ENCODE results near the gene TMEM165.

TMEM165 gene

DNA sequence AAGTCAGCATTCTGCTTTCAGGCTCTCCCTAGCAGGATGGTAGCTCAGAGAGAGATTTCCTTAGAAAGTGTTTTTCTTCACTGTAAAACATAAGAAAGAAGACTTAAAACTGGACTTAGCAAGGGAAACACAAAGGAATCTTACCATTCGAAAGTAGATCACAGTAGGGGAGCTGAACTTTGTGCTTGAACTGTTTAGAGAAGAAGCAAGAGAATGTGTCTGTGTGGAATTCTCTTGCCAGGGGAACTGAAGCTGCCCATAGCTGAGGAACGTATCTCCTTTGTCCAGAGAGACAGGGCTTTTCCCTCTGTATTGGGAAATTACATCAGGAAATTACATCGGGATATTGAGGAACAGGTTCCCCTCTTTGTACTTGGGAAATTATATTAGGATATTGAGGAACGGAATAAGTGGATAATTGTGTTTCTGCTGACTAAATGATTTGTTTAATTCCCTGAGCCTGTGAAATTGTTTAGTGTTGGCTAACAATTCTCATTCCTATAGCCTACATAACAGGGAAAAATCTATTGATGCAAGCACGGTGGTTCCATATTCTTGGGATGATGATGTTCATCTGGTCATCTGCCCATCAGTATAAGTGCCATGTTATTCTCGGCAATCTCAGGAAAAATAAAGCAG lies 28.6 kb upstream of the TMEM165 start:
- H3K4me3 ChIP-seq (replicated peaks; ENCODE audit: low read depth, low read length): no peak overlapping the region
- DNase-seq (ENCODE audit: low read depth): no peak
- TF ChIP-seq, protein P1, sequence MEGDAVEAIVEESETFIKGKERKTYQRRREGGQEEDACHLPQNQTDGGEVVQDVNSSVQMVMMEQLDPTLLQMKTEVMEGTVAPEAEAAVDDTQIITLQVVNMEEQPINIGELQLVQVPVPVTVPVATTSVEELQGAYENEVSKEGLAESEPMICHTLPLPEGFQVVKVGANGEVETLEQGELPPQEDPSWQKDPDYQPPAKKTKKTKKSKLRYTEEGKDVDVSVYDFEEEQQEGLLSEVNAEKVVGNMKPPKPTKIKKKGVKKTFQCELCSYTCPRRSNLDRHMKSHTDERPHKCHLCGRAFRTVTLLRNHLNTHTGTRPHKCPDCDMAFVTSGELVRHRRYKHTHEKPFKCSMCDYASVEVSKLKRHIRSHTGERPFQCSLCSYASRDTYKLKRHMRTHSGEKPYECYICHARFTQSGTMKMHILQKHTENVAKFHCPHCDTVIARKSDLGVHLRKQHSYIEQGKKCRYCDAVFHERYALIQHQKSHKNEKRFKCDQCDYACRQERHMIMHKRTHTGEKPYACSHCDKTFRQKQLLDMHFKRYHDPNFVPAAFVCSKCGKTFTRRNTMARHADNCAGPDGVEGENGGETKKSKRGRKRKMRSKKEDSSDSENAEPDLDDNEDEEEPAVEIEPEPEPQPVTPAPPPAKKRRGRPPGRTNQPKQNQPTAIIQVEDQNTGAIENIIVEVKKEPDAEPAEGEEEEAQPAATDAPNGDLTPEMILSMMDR (IDR thresholded peaks at IDR 0.05; ENCODE audit: low read length, missing control alignments): no peak

- no peak for DNase-seq (ENCODE audit: low read depth)
- H3K4me3 ChIP-seq (replicated peaks; ENCODE audit: low read depth, low read length): no peak overlapping the region
- TF ChIP-seq, protein P1 (IDR thresholded peaks at IDR 0.05; ENCODE audit: low read length, missing control alignments): no peak
These were observed 25.8 kb upstream of the TMEM165 start for GRCh38 chr4:55369968-55370367.

GRCh38 chr4:55372259-55372658 lies 23.5 kb upstream of the TMEM165 start:
- TF ChIP-seq, protein P1 (IDR thresholded peaks at IDR 0.05; ENCODE audit: low read length, missing control alignments): no peak
- peak; percentile 91 for DNase-seq (ENCODE audit: low read depth)
- no peak overlapping the region for H3K4me3 ChIP-seq (replicated peaks; ENCODE audit: low read depth, low read length)

DNA sequence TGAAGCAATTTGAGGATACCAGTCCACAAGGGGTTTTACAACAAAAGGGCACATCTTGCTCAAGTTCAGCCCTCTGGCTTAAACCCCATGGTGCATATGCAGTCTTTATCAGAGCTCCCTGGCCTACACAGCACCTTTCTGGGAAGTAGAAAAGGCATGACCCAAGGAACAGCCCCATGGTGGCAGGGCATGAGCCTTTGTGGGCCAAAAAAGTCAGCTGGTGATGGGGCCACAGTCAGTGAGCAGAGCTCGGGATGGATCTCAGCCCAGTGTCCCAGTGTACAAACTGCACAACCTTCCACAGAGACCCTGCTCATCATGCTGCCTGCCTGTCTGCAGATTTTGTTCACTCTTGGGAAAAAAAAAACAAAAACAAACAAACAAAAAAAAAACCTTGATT lies 22.3 kb upstream of the TMEM165 start:
- TF ChIP-seq, protein P1 (IDR thresholded peaks at IDR 0.05; ENCODE audit: low read length, missing control alignments): no peak
- DNase-seq (ENCODE audit: low read depth): no peak
- H3K4me3 ChIP-seq (replicated peaks; ENCODE audit: low read depth, low read length): no peak overlapping the region

- TF ChIP-seq, protein P1 (IDR thresholded peaks at IDR 0.05; ENCODE audit: low read length, missing control alignments): no peak
- no peak for DNase-seq (ENCODE audit: low read depth)
- H3K4me3 ChIP-seq (replicated peaks; ENCODE audit: low read depth, low read length): no peak overlapping the region
These were observed 19.1 kb upstream of the TMEM165 start for GRCh38 chr4:55376698-55377097.

DNA sequence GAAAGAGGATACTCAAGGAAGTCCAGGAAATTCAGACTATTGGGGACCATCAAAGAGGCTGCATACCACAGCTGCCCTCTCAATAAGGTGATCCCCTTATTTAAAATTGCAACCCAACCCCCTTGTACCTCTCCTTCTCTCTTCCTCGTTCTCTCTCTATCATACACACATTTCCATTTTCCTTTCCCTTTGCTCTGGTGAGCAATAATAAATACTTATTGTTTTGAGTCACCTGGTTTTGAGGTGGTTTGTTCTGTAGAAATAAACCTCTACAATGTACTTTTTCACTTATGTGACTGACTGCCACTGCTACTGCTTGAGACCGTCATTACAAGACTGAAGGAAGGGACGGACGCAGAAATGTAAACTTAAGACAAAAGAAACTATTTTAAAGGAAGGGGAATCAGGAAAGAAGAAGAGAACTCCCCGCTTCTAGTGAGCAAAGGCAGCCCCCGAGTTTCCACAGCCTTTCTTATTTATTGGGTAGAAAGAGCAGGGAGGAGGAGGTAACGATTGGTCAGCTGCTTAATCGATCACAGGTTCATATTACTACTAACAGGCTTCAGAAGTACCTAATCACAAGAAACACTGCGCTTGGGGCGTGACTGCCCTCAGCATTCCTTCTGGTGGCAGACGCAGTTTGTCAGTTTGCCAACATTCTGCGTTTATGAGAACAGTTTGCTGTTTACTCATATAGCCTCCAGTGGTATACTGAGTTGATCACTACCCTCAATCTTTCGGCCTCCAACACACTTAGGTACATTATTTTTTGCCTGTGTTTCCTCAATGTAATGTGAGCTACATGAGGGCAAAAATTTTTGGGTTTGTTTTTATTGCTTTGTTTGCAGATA lies 16.9 kb upstream of the TMEM165 start:
- no peak overlapping the region for H3K4me3 ChIP-seq (replicated peaks; ENCODE audit: low read depth, low read length)
- TF ChIP-seq, protein P1 (IDR thresholded peaks at IDR 0.05; ENCODE audit: low read length, missing control alignments): no peak
- DNase-seq (ENCODE audit: low read depth): no peak

Data from fibroblast of pulmonary artery (primary cell).